Stomach (tissue), 9 donors: Measurements from ENCODE around the gene POLR3GL. TPM values are rescaled to one million over a fixed set of nuclear protein-coding genes. Genes with fewer than 3 reads are reported as not detected.

Source experiments
- DNase-seq, 2 donors: peaks; one replicate each; pipeline versions ENCODE4 v3.0.0 to v3.0.0-alpha.2; 2013 to 2019
- H3K27ac ChIP-seq, 5 donors: fragments of 200-600 bp in 4 of 5; sonication (generic) in 4 of 5; one replicate each; pipeline ENCODE4 v1.5.1; 2013 to 2019; ENCODE audit warnings: mild to moderate bottlenecking in 1 of 5, moderate library complexity in 1 of 5
- H3K27me3 ChIP-seq, 3 donors: fragments of 200-600 bp; sonication (generic); one replicate each; pipeline ENCODE4 v1.5.1; 2017 to 2019; ENCODE audit warnings: mixed run types in 1 of 3
- H3K36me3 ChIP-seq, 4 donors: fragments of 200-600 bp; sonication (generic); 1 replicate in 3 of 4; 2 replicates in 1 of 4; pipeline ENCODE4 v1.5.1; 2016 to 2019
- H3K4me1 ChIP-seq, 4 donors: fragments of 200-600 bp; sonication (generic); one replicate each; pipeline ENCODE4 v1.5.1; 2016 to 2019
- H3K4me3 ChIP-seq, 4 donors: fragments of 200-600 bp; sonication (generic) in 3 of 4; one replicate each; pipeline ENCODE4 v1.5.1; 2016 to 2019; ENCODE audit warnings: mild to moderate bottlenecking in 1 of 4
- H3K9me3 ChIP-seq, 4 donors: fragments of 200-600 bp; sonication (generic); one replicate each; pipeline ENCODE4 v1.5.1; 2016 to 2019
- EP300 ChIP-seq: sonication (generic); formaldehyde crosslinking; IDR thresholded peaks from one replicate; pipeline ENCODE4 v1.6.1; 2017; ENCODE audit warnings: antibody characterized with exemption
- POLR2A ChIP-seq, 4 donors: fragments of 450-650 bp; IDR thresholded peaks; one replicate each; pipeline ENCODE4 v1.6.1; 2016; ENCODE audit warnings: antibody characterized with exemption in 4 of 4, control low read depth in 2 of 4, mild to moderate bottlenecking in 1 of 4, moderate library complexity in 1 of 4
- POLR2AphosphoS5 ChIP-seq, 3 donors: sonication (generic); formaldehyde crosslinking; IDR thresholded peaks; one replicate each; pipeline ENCODE4 v1.6.1; 2016; ENCODE audit warnings: antibody characterized with exemption in 3 of 3
- WGBS, 5 donors: extraction: QIAGEN DNeasy Blood & Tissue Kit in 3 of 5; methylation state at CpG; one replicate each; pipeline versions ENCODE4 v1.1.5 to v1.1.7; 2013 to 2018; 5-methylcytosine and 5-hydroxymethylcytosine counted together
- intact Hi-C: fragments of 100-400 bp; cut with DNase I; formaldehyde crosslinking; loops from one replicate; pipeline ENCODE4 v1.15.1; 2023; ENCODE audit warnings: low total_unique reads
- polyA plus RNA-seq, 3 donors: library from polyadenylated mRNA; stranded (reverse); fragments of 200-250 nt; gene quantifications; one replicate each; pipeline ENCODE4 v1.2.3, GENCODE V29; 2013
- total RNA-seq, 5 donors: library from RNA; depleted of rRNA; stranded (reverse); fragments of >200 nt; gene quantifications; one replicate each; pipeline versions ENCODE4 v1.1.0 to v1.2.3, GENCODE V29; 2014 to 2016
- TF ChIP-seq, protein P1 (sequence below), 7 experiments: fragments of 450-650 bp in 4 of 7; fragments of 200-600 bp in 3 of 7; sonication (generic) in 3 of 7; IDR thresholded peaks; one replicate each; pipeline ENCODE4 v1.5.1; 2016 to 2019; ENCODE audit warnings: antibody characterized with exemption in 7 of 7, control low read depth in 2 of 7, mild to moderate bottlenecking in 1 of 7
- donor health status: healthy with polysubstance abuse.
- donor health status: Bipolar disorder and iron deficiency.
- donor health status: healthy.

Gene POLR3GL
- total and polyA plus RNA-seq, 8 donors, result 5.8 to 165 (median 26.9) TPM

DNA sequence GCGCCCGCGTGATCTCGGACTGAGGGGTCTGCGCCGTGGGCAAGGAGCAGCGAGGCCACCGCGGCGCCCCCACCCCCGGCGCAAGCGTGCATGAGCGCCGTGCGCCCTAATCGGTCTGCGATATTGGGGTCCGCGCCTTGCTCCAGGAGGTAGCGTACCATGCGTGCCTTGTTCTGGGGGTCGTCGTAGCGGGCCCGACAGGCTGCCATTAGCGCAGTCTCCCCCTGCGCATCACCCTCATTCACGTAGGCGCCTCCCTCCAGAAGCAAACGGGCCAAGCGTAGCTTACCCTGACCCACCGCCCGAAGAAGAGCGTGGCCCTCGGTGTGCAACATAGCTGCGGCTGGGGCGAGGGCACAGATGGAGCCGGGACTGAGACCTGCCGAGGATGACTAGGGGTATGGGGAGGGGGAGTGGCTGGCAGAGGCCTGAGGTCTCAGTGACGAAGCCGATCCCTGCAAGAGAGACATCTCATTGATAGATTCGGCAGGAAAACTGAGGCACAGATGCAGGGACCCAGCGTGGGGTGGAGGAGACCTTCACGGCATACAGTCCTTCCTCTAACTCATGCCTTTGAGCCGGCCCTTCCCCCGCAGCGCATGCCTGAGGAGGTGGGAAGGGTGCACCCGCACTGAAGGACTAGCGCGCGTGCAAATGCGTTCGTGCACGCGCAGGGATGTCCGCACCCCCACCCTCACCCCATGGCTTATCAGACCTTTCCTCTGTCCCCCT is 2.9 kb upstream of the POLR3GL start:
- peak overlapping the region; percentile 52 to 65 (median 59) for H3K4me3 ChIP-seq
- H3K36me3 ChIP-seq, result no peaks in the 10 kb centered on the region
- peak overlapping the region; percentile 73 to 99 (median 91) for H3K27ac ChIP-seq
- TF ChIP-seq, protein P1, sequence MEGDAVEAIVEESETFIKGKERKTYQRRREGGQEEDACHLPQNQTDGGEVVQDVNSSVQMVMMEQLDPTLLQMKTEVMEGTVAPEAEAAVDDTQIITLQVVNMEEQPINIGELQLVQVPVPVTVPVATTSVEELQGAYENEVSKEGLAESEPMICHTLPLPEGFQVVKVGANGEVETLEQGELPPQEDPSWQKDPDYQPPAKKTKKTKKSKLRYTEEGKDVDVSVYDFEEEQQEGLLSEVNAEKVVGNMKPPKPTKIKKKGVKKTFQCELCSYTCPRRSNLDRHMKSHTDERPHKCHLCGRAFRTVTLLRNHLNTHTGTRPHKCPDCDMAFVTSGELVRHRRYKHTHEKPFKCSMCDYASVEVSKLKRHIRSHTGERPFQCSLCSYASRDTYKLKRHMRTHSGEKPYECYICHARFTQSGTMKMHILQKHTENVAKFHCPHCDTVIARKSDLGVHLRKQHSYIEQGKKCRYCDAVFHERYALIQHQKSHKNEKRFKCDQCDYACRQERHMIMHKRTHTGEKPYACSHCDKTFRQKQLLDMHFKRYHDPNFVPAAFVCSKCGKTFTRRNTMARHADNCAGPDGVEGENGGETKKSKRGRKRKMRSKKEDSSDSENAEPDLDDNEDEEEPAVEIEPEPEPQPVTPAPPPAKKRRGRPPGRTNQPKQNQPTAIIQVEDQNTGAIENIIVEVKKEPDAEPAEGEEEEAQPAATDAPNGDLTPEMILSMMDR (IDR thresholded peaks at IDR 0.05), result no peak
- TF ChIP-seq POLR2AphosphoS5 (IDR thresholded peaks at IDR 0.05), result no peak
- TF ChIP-seq POLR2A (IDR thresholded peaks at IDR 0.05), result no peak
- TF ChIP-seq EP300, result no peak
- peak in 1 of 2 donors; percentile 75 for DNase-seq
- H3K4me1 ChIP-seq, result peaks cover 23 to 80% (median 70%) of the 10 kb centered on the region in 4 donors
- no peaks in the 10 kb centered on the region for H3K9me3 ChIP-seq
- WGBS, 5 donors, result 0 to 2% (median 1%) methylated on average over 32 to 57 of the region's 57 CpGs
- intact Hi-C loops, result no loop called here
- H3K27me3 ChIP-seq, result peaks cover 0 to 14% (median 8%) of the 10 kb centered on the region in 3 donors

DNA sequence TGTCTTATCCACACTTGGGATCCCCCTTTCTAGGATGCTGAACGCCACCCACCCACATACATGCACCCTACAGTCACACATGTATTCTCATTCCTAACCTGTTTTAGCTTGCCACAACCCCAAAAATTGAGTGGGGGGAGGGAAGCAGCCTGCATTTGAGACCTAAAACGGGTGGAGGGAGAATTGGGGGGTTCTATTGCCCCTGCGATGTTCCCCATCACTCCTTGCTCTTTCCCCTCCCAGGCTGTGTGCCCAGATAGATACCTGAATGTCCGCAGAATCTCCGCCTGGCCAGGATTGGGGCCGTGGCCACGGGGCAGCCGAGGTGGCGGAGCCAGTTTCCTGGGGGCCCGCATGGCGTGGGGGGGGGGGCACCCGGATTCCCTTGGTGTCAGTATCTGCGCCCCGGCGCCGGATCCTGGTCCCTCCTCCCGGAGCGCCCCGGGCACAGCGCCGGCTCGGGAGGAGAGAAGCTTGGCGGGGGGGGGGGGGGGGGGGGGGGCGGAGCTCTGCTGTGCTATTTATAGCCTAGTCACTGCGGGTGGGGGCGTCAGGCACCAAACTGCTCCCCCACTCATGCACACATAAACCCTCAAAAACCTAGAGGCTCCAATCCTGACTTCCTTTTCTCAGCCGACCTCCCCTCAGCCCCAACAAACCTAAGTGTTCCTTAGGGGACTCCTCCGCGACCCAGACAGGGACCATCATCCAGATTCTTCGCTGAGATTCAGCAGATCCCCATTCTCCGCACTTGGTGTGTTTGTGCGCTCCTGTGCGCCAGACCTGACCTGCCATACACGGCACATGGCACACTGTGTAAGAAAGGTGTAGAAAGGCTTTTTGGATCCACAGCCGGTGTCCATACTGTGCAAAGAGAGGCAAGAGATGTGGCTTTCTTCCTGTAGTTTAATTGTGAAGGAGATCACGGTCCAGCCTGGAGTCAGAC is 2.1 kb upstream of the POLR3GL start:
- intact Hi-C loops, result no loop called here

DNA sequence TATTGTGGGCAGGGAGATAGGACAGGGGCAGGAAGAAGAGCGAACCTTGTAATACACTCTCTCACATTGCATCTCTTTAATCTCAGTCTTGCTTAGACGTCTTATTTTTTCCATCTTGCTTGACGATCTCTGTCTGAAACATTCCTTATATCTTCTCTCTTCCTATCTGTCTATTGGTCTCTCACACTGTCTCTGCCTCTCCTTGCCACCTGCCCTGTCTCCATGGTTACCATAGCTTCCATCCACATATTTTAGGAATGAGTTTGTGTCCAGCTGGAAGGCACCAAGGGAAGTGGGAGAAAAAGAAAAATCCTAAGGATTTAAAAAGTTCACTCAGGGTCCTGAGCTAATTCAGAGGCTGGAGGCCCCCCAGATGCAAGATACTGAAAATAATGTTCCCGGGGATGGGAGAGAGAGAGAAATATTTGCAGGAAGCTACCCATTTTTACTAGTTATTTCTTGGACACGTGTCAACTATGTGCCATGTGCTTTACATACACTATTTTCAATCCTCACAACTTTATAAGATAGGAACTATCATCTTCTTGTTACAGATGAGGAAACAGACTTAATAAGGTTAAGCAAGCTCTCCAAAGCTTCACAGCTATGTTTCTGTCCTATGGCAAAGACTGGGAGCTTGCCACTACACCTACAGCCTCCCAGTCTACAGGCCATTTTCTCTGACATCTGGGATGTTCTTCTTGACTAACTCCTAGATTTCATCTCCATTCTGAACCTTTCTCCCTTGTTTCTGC is 1.0 kb upstream of the POLR3GL start:
- Histone ChIP-seq H3K4me1 (peaks cover 19 to 69% (median 58%) of the 10 kb centered on the region in 4 donors), H3K4me3 (peak overlapping the region; percentile 52 to 67 (median 60)), H3K9me3 (peaks cover 0 to 5% (median 0%) of the 10 kb centered on the region in 4 donors), H3K27ac (peak overlapping the region; percentile 83 to 99 (median 91)), H3K36me3 (peaks cover 0 to 6% (median 3%) of the 10 kb centered on the region in 4 donors), H3K27me3 (peaks cover 0 to 14% (median 8%) of the 10 kb centered on the region in 3 donors)
- DNase-seq, result peak in 1 of 2 donors; percentile 23
- 30 to 48% (median 43%) methylated on average over 5 of the region's 5 CpGs for WGBS, 5 donors
- TF ChIP-seq, protein P1 (IDR thresholded peaks at IDR 0.05), result no peak
- no peak for TF ChIP-seq EP300
- TF ChIP-seq POLR2AphosphoS5 (IDR thresholded peaks at IDR 0.05), result no peak
- intact Hi-C loops, result no loop called here

More for the DNA sequence above, 2.1 kb upstream of the POLR3GL start:
- H3K27me3 ChIP-seq, result peaks cover 0 to 14% (median 8%) of the 10 kb centered on the region in 3 donors
- H3K9me3 ChIP-seq, result peaks cover 0 to 3% (median 0%) of the 10 kb centered on the region in 4 donors
- peak overlapping the region; percentile 3 to 99 (median 91) for H3K27ac ChIP-seq
- no peak for TF ChIP-seq EP300
- TF ChIP-seq POLR2A (IDR thresholded peaks at IDR 0.05), result no peak
- no peak for TF ChIP-seq POLR2AphosphoS5 (IDR thresholded peaks at IDR 0.05)
- TF ChIP-seq, protein P1 (IDR thresholded peaks at IDR 0.05), result no peak
- H3K4me1 ChIP-seq, result peaks cover 23 to 74% (median 63%) of the 10 kb centered on the region in 4 donors
- peaks cover 0 to 4% (median 2%) of the 10 kb centered on the region in 4 donors for H3K36me3 ChIP-seq
- WGBS, 5 donors, result 3 to 8% (median 5%) methylated on average over 21 to 29 of the region's 36 CpGs
- DNase-seq, result peak in 1 of 2 donors; percentile 68
- peak overlapping the region; percentile 52 to 65 (median 59) for H3K4me3 ChIP-seq
